ENCODE data around the gene MMGT1. TPM values are rescaled to one million over a fixed set of nuclear protein-coding genes. Genes with fewer than 3 reads are reported as not detected.
"Not testable (repeated sequence)": the region's sequence is repeated elsewhere in the genome, so short reads cannot be mapped to it uniquely, and the experiment has no call there.

The MMGT1 gene
- total RNA-seq, 2 donors from 2014 or later = 22.7 to 27.2 TPM

DNA sequence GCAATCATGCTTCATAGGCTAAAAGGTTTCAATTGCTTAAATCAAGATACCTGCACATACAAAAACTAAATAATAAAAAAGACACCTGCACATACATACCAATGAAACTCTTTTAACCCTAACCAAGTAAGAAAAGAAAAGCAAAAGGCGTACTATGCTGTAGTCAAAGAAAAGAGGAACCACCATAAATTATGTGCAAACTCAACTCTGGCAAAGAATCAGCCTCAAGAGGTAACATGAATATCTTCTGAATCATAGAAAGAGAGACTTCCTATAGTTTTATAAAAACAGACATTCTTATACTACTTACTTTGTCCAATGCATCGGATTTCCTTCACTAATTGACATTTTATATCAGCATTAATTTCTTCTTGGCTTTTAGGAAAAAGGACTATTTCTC lies 29.3 kb downstream of the MMGT1 start:
- DNase-seq (no peak), ATAC-seq (no peak)
- intact Hi-C loops (cut with DNase I) = no loop called here

DNA sequence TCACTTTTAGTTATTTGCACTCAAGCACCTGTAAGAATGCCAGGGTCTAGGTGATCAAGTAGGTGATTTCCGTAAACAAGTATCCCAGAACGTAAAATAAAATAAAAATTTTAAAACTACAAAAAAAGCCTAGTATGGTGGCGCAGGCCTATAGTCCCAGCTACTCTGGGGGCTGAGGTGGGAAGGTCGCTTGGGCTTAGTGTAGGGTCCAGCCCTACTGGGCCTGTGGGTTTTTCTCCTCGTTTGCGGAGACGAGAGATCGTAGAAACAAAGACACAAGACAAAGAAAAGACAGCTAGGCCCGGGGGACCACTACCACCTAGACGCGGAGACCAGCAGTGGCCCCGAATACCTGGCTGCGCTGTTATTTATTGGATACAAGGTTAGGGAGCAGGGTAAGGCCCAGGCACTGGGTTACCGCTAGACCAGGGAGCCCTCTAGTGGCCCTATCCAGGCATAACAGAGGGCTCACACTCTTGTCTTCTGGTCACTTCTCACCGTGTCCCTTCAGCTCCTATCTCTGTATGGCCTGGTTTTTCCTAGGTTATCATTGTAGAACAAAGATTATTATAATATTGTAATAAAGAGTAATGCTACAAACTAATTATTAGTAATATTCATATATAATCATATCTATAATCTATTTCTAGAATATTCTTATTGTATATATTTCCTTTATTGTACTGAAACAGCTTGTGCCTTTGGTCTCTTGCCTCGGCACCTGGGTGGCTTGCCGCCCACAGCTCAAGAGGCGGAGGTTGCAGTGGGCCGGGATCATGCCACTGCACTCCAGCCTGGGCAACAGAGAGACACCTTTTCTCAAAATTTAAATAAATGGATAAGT lies 41.9 kb downstream of the MMGT1 start:
- peak; percentile 49 for DNase-seq
- intact Hi-C loops (cut with DNase I) = loop anchor here in 1 of 2 donors (5.0 kb wide), 1 partner anchor 445 kb away; no protein-coding TSS in a partner anchor
- no peak for ATAC-seq

DNA sequence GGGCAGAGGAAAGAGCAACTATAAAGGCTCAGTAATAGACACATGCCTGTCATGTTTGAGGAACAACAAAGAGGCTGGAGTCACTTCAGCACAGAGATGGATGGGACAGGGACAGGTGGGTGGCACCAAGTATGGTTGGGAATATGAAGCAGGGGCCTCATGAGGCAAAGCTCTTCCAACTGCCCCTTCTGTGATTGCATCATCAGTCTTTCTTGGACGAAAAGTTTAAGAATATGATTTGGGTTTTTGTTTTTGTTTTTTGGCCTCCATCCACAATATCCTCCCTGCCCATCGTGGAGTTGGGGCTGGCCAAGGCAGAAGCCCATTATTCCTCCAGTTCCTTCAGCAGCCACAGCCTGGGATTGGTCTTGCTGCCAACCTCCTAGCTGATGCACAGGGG lies 45.9 kb downstream of the MMGT1 start:
- ATAC-seq = no peak
- intact Hi-C loops (cut with DNase I) = no loop called here
- DNase-seq = no peak

DNA sequence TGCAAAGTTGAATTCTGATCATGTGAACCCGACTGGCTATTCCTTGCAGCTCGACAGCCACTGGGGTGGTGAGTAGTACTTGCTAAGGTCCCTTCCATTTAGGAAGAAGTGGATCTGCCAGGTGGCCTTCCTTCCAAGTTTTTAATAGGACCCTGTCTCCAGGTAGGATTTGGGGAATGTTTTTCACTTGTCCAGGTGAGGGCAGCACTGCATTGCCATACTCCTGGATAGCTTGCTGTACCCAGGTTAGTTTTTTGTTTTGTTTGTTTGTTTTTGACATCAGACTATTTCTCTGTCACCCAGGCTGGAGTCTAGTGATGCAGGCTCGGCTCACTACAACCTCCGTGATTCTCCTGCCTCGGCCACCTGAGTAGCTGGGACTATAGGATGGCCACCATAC lies 50.4 kb downstream of the MMGT1 start:
- DNase-seq = no peak
- intact Hi-C loops (cut with DNase I) = no loop called here
- no peak for ATAC-seq

DNA sequence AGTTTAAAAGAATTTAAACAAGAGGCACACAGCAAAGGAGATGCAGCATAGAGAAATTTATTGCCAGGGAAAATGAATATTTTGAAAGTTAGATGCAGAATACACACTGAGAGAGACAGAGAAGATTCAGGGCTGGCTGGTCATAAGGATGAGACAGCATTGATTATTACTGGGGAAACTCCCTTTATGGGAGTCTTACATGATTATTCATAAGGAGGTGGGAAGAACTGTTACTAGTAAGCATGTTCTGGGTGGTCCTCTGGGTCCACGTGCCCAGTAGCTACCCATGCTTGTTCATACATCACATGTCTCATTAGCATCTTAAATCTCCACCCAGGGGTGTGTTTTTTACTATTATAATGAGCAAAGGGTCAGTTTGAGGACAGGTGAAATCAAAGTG lies 53.3 kb downstream of the MMGT1 start:
- intact Hi-C loops (cut with DNase I); DNase-seq; ATAC-seq: not testable (repeated sequence)

DNA sequence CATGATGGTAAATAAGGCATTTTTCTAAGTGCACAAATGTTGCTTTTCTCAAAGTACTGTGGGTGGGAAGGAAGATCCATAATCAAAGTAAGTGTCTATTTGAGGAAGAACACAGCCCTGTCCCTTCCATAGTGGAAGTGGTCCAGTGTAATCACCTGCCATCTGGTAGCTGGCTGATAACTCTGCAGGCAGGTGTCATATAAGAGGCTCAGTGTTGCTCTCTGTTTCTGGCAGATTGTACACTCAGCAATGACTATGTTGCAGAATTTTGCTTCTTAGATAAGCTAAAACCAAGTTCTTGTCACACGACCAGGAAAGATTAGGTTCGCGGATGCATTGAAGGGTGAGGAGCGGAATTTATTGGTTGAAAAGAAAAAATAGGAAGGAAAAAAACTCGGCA lies 59.4 kb downstream of the MMGT1 start:
- no peak for DNase-seq
- no peak for ATAC-seq
- intact Hi-C loops (cut with DNase I) = no loop called here

Other genes starting within 250 kb of the MMGT1 start
- not detected for gene CT45A3, start 205.8 kb downstream of the MMGT1 start, total RNA-seq
- not detected for gene CT45A5, start 188.5 kb downstream of the MMGT1 start, total RNA-seq
- gene CT45A6, start 171.2 kb downstream of the MMGT1 start, total RNA-seq = not detected
- not detected for gene CT45A2, start 154.0 kb downstream of the MMGT1 start, total RNA-seq
- not detected for gene CT45A7, start 136.7 kb downstream of the MMGT1 start, total RNA-seq
- gene CT45A8, start 119.5 kb downstream of the MMGT1 start, total RNA-seq = not detected
- gene CT45A9, start 102.2 kb downstream of the MMGT1 start, total RNA-seq = not detected
- not detected for gene CT45A10, start 80.5 kb downstream of the MMGT1 start, total RNA-seq
- not detected for gene SAGE1, start 80.3 kb downstream of the MMGT1 start, total RNA-seq
- gene SLC9A6, start 11.4 kb upstream of the MMGT1 start, total RNA-seq = 10 to 100 TPM; 14.6 to 15.7 TPM
- gene FHL1, start 173.5 kb upstream of the MMGT1 start, total RNA-seq = 1,000 to 10,000 TPM; 1,025 to 1,081 TPM